Endothelial cell of umbilical vein (primary cell): Measurements from ENCODE around the gene JAZF1. TPM values are rescaled to one million over a fixed set of nuclear protein-coding genes. Genes with fewer than 3 reads are reported as not detected.

Source experiments
- BruUV-seq: library from RNA; stranded (reverse); fragments of 400-500 nt; replicated peaks from 2 replicates; lab custom pipeline; 2021; lab: Mats Ljungman, UMichigan
- CTCF ChIA-PET: fragments of 300-600, 350-600 bp; sonication (Branson Sonifier 250); formaldehyde crosslinking; loops from one replicate; lab custom pipeline; 2021; ENCODE audit warnings: antibody characterized with exemption, inconsistent platforms; lab: Charles Lee
- POLR2A ChIA-PET: fragments of 300-600, 350-600 bp; sonication (Branson Sonifier 250); formaldehyde crosslinking; loops from one replicate; lab custom pipeline; 2021; ENCODE audit warnings: antibody characterized with exemption, inconsistent platforms; lab: Charles Lee
- DNase-seq: peaks from one replicate; pipeline ENCODE4 v3.0.0-alpha.2; 2011; ENCODE audit warnings: low read depth, low spot score
- FAIRE-seq: peaks from 2 replicates; lab custom pipeline; 2011; peaks lifted over from hg19 to GRCh38; lab: Jason Lieb, UNC
- H2AFZ ChIP-seq: 2 replicates; pipeline ENCODE4 v1.6.0; 2012; ENCODE audit warnings: low read depth, low read length, control low read depth, inconsistent platforms
- H3K27ac ChIP-seq: 2 replicates; pipeline ENCODE4 v1.5.1; 2011; ENCODE audit warnings: low read depth, mild to moderate bottlenecking, control low read depth, low read length, moderate library complexity; ENCODE audit not compliant: insufficient read depth
- H3K27me3 ChIP-seq, 2 experiments: 2 replicates each; pipeline versions ENCODE4 v1.6.0 to v1.6.1; 2011; ENCODE audit warnings: low read length in 2 of 2, mixed read lengths in 1 of 2; ENCODE audit not compliant: control insufficient read depth in 2 of 2, insufficient read depth in 2 of 2
- H3K36me3 ChIP-seq, 2 experiments: 2 replicates in 1 of 2; 3 replicates in 1 of 2; pipeline ENCODE4 v1.5.1; 2011; ENCODE audit warnings: low read length in 2 of 2, mild to moderate bottlenecking in 1 of 2, moderate library complexity in 1 of 2; ENCODE audit not compliant: control insufficient read depth in 2 of 2, insufficient read depth in 2 of 2; ENCODE audit errors: extremely low read depth in 1 of 2
- H3K4me1 ChIP-seq: 3 replicates; pipeline ENCODE4 v1.5.1; 2011; ENCODE audit warnings: mild to moderate bottlenecking, low read length; ENCODE audit not compliant: control insufficient read depth, insufficient read depth; ENCODE audit errors: extremely low read depth
- H3K4me2 ChIP-seq: 2 replicates; pipeline ENCODE4 v1.6.1; 2011; ENCODE audit warnings: low read length, control low read depth, mixed read lengths; ENCODE audit not compliant: insufficient read depth
- H3K4me3 ChIP-seq, 3 experiments: fragments of 200-600 bp in 1 of 3; sonication (generic), shearing (Covaris generic) in 1 of 3; replicated peaks in 1 of 3; 2 replicates each; pipeline ENCODE4 v1.5.1; 2011 to 2016; ENCODE audit warnings: control low read depth in 3 of 3, low read length in 3 of 3, mild to moderate bottlenecking in 2 of 3, inconsistent platforms in 1 of 3, low read depth in 1 of 3, moderate library complexity in 1 of 3; ENCODE audit not compliant: insufficient read depth in 1 of 3
- H3K79me2 ChIP-seq: 2 replicates; pipeline ENCODE4 v1.6.0; 2012; ENCODE audit warnings: low read length, inconsistent platforms; ENCODE audit not compliant: control insufficient read depth, insufficient read depth
- H3K9ac ChIP-seq: replicated peaks from 2 replicates; pipeline ENCODE3; 2011; ENCODE audit warnings: low read length, control low read depth; ENCODE audit not compliant: insufficient read depth; ENCODE audit errors: extremely low read depth
- H3K9me1 ChIP-seq: replicated peaks from 3 replicates; pipeline ENCODE4 v1.6.0; 2011; ENCODE audit warnings: mild to moderate bottlenecking, low read length; ENCODE audit not compliant: control insufficient read depth, insufficient read depth; ENCODE audit errors: extremely low read depth
- H3K9me3 ChIP-seq: replicated peaks from 2 replicates; pipeline ENCODE4 v1.5.1; 2012; ENCODE audit warnings: low read length, inconsistent platforms; ENCODE audit not compliant: control insufficient read depth, insufficient read depth
- H4K20me1 ChIP-seq: replicated peaks from 2 replicates; pipeline ENCODE3; 2011; ENCODE audit warnings: mild to moderate bottlenecking, low read length; ENCODE audit not compliant: control insufficient read depth, insufficient read depth; ENCODE audit errors: extremely low read depth
- EZH2 ChIP-seq: IDR thresholded peaks from 2 replicates; pipeline ENCODE4 v1.6.1; 2012; ENCODE audit warnings: borderline replicate concordance, low read depth, mild to moderate bottlenecking, moderate library complexity, low read length, inconsistent platforms; ENCODE audit not compliant: severe bottlenecking
- FOS ChIP-seq: IDR thresholded peaks from 2 replicates; pipeline ENCODE4 v1.6.1; 2011; ENCODE audit warnings: mild to moderate bottlenecking, low read length, moderate library complexity, borderline replicate concordance; ENCODE audit not compliant: insufficient read depth
- GATA2 ChIP-seq: IDR thresholded peaks from 2 replicates; pipeline ENCODE4 v1.7.0; 2011; ENCODE audit warnings: low read depth, mild to moderate bottlenecking, moderate library complexity, mixed read lengths, low read length; ENCODE audit not compliant: insufficient read length, insufficient read depth
- JUN ChIP-seq: IDR thresholded peaks from 2 replicates; pipeline ENCODE4 v1.6.1; 2011; ENCODE audit warnings: borderline replicate concordance, low read depth; ENCODE audit not compliant: insufficient read length, insufficient read depth
- MYC ChIP-seq: IDR thresholded peaks from one replicate; pipeline ENCODE4 v1.6.1; 2011; ENCODE audit warnings: mild to moderate bottlenecking, low read depth, low read length
- POLR2A ChIP-seq: IDR thresholded peaks from 2 replicates; pipeline ENCODE4 v1.6.1; 2012; ENCODE audit warnings: low read depth, mild to moderate bottlenecking, control low read depth, low read length
- POLR2AphosphoS5 ChIP-seq: IDR thresholded peaks from 2 replicates; pipeline ENCODE4 v1.6.1; 2012; ENCODE audit warnings: low read depth, mild to moderate bottlenecking, control low read depth, low read length, moderate library complexity; ENCODE audit not compliant: insufficient read depth
- dilution Hi-C: fragments of 300-500 bp; cut with MboI; formaldehyde crosslinking; loops from one replicate; pipeline ENCODE4 v1.15.0; 2019; ENCODE audit warnings: low sequenced_read_pairs; ENCODE audit not compliant: extremely low pct_ligation_motif_present
- intact Hi-C: fragments of 100-400 bp; cut with micrococcal nuclease; formaldehyde crosslinking; loops from one replicate; pipeline ENCODE4 v1.10.0; 2022
- polyA plus RNA-seq, 4 experiments: library from polyadenylated mRNA; depleted of rRNA in 3 of 4; stranded (reverse) in 3 of 4; unstranded in 1 of 4; fragments of >200 nt; gene quantifications; 2 replicates each; pipeline versions ENCODE4 v1.2.1 to v1.2.3, GENCODE V29; 2011 to 2012; ENCODE audit warnings: missing spikeins in 1 of 4
- total RNA-seq: library from RNA; stranded (reverse); gene quantifications from 2 replicates; pipeline ENCODE4 v1.2.3, GENCODE V29; 2021
- TF ChIP-seq, protein P1 (sequence below), 2 donors: IDR thresholded peaks; 1 replicate in 1 of 2; 2 replicates in 1 of 2; pipeline ENCODE4 v1.5.1; 2011; ENCODE audit warnings: low read length in 2 of 2, mild to moderate bottlenecking in 2 of 2, moderate library complexity in 2 of 2, control low read depth in 1 of 2, inconsistent platforms in 1 of 2, low read depth in 1 of 2; ENCODE audit not compliant: insufficient read depth in 1 of 2; ENCODE audit errors: extremely low read depth in 1 of 2
- TF ChIP-seq, protein P2 (sequence below): IDR thresholded peaks from 2 replicates; pipeline ENCODE4 v1.6.1; 2011; ENCODE audit not compliant: insufficient read depth, insufficient read length

Gene JAZF1
- total and polyA plus RNA-seq, 2 donors (not counting 3 experiments of a cell fraction or from before 2014, with no cell fraction given), result 2.5 to 16.9 TPM

DNA sequence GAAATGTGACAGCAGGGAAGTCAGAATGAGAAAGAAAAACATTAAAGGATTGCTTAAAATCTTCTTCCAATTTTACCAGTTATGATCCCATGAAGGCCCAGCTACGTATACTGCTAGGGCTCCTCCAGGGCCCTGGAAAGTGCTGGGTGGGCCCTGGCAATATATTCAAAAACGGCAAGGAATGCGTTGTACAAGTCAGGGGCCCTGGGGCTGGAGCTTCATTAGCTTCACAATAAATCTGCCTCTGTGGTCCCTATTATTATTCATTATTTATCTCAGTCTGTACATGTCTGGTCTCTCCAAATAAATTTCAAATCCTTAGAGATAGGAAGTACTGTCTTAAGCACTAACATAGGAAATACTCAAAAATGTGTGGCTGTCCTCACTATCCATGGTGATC lies 7.6 kb downstream of the JAZF1 start:
- FAIRE-seq, result no peak
- CTCF ChIA-PET, result no interaction called here
- no TSS peak for BruUV-seq

More for the DNA sequence above, 7.6 kb downstream of the JAZF1 start:
- no peak for TF ChIP-seq POLR2A
- no peak for TF ChIP-seq FOS
- no peak for TF ChIP-seq JUN
- no peak for TF ChIP-seq EZH2
- TF ChIP-seq GATA2, result no peak
- TF ChIP-seq, protein P1, sequence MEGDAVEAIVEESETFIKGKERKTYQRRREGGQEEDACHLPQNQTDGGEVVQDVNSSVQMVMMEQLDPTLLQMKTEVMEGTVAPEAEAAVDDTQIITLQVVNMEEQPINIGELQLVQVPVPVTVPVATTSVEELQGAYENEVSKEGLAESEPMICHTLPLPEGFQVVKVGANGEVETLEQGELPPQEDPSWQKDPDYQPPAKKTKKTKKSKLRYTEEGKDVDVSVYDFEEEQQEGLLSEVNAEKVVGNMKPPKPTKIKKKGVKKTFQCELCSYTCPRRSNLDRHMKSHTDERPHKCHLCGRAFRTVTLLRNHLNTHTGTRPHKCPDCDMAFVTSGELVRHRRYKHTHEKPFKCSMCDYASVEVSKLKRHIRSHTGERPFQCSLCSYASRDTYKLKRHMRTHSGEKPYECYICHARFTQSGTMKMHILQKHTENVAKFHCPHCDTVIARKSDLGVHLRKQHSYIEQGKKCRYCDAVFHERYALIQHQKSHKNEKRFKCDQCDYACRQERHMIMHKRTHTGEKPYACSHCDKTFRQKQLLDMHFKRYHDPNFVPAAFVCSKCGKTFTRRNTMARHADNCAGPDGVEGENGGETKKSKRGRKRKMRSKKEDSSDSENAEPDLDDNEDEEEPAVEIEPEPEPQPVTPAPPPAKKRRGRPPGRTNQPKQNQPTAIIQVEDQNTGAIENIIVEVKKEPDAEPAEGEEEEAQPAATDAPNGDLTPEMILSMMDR (IDR thresholded peaks at IDR 0.05; ENCODE audit: extremely low read depth in 1 of 2, insufficient read depth in 1 of 2, low read depth in 1 of 2, low read length in 2 of 2), result no peak
- no peak for TF ChIP-seq MYC
- TF ChIP-seq POLR2AphosphoS5, result no peak
- TF ChIP-seq, protein P2, sequence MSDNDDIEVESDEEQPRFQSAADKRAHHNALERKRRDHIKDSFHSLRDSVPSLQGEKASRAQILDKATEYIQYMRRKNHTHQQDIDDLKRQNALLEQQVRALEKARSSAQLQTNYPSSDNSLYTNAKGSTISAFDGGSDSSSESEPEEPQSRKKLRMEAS, result no peak
- Histone ChIP-seq H4K20me1 (no peaks in the 10 kb centered on the region), H2AFZ (no peak overlapping the region), H3K9me3 (no peaks in the 10 kb centered on the region), H3K9me1 (no peaks in the 10 kb centered on the region), H3K79me2 (peaks cover 16% of the 10 kb centered on the region), H3K4me2 (no peak overlapping the region), H3K27me3 (no peaks in the 10 kb centered on the region), H3K4me1 (no peaks in the 10 kb centered on the region), H3K27ac (no peak overlapping the region), H3K36me3 (no peaks in the 10 kb centered on the region), H3K9ac (no peak overlapping the region), H3K4me3 (no peak overlapping the region)
- POLR2A ChIA-PET, result no interaction called here
- intact Hi-C loops, result no loop called here
- dilution Hi-C loops, result no loop called here
- DNase-seq, result no peak
